ENCODE measurements around the gene SURF1. TPM values are rescaled to one million over a fixed set of nuclear protein-coding genes. Genes with fewer than 3 reads are reported as not detected.

SURF1 gene
- total RNA-seq, 4 donors from 2014 or later = 46.0 to 53.4 (median 49.8) TPM

- peaks cover 0 to 60% of the 10 kb centered on the region in 2 donors for H3K36me3 ChIP-seq
- WGBS, 2 donors (ENCODE audit: low coverage in 1 of 2) = no CpG with 5 or more reads among the region's 7 CpGs
- H3K4me1 ChIP-seq = peaks cover 0 to 15% (median 0%) of the 10 kb centered on the region in 3 donors
- no peak overlapping the region for H3K27ac ChIP-seq
- H3K4me3 ChIP-seq = no peak overlapping the region
- no peaks in the 10 kb centered on the region for H3K27me3 ChIP-seq
- no peak for TF ChIP-seq POLR2AphosphoS5 (IDR thresholded peaks at IDR 0.05)
- TF ChIP-seq CTCF (IDR thresholded peaks at IDR 0.05) = no peak
- TF ChIP-seq POLR2A (IDR thresholded peaks at IDR 0.05) = no peak
- TF ChIP-seq EP300 (IDR thresholded peaks at IDR 0.05) = no peak
- H3K9me3 ChIP-seq = no peaks in the 10 kb centered on the region
- no peak for ATAC-seq
Measured at GRCh38 chr9:133402689-133403088, 46.4 kb upstream of the SURF1 start.

- Histone ChIP-seq H3K36me3 (peaks cover 0 to 49% of the 10 kb centered on the region in 2 donors), H3K4me3 (no peak overlapping the region), H3K9me3 (no peaks in the 10 kb centered on the region), H3K27ac (no peak overlapping the region), H3K4me1 (peaks cover 0 to 7% (median 0%) of the 10 kb centered on the region in 3 donors), H3K27me3 (peaks cover 5% of the 10 kb centered on the region)
- TF ChIP-seq CTCF (IDR thresholded peaks at IDR 0.05) = no peak
- no peak for TF ChIP-seq POLR2A (IDR thresholded peaks at IDR 0.05)
- no peak for TF ChIP-seq POLR2AphosphoS5 (IDR thresholded peaks at IDR 0.05)
- TF ChIP-seq EP300 (IDR thresholded peaks at IDR 0.05) = no peak
- WGBS, 2 donors (ENCODE audit: low coverage in 1 of 2) = 68% methylated on average over 2 of the region's 6 CpGs; no CpG with 5 or more reads in 1 of the 2 donors
- ATAC-seq = no peak
Measured at GRCh38 chr9:133401588-133401987, 45.3 kb upstream of the SURF1 start.

GRCh38 chr9:133400292-133400691, 44.0 kb upstream of the SURF1 start:
- ATAC-seq = no peak
- H3K4me3 ChIP-seq = no peak overlapping the region
- no peak overlapping the region for H3K27ac ChIP-seq
- H3K27me3 ChIP-seq = peaks cover 18% of the 10 kb centered on the region
- H3K9me3 ChIP-seq = no peaks in the 10 kb centered on the region
- WGBS, 2 donors (ENCODE audit: low coverage in 1 of 2) = no CpG with 5 or more reads among the region's 12 CpGs
- TF ChIP-seq POLR2A (IDR thresholded peaks at IDR 0.05) = no peak
- TF ChIP-seq CTCF (IDR thresholded peaks at IDR 0.05) = no peak
- TF ChIP-seq POLR2AphosphoS5 (IDR thresholded peaks at IDR 0.05) = no peak
- no peak for TF ChIP-seq EP300 (IDR thresholded peaks at IDR 0.05)
- peaks cover 0 to 36% of the 10 kb centered on the region in 2 donors for H3K36me3 ChIP-seq
- no peaks in the 10 kb centered on the region for H3K4me1 ChIP-seq

- Histone ChIP-seq H3K27ac (no peak overlapping the region), H3K4me1 (no peaks in the 10 kb centered on the region), H3K4me3 (no peak overlapping the region), H3K9me3 (no peaks in the 10 kb centered on the region), H3K36me3 (peaks cover 0 to 21% of the 10 kb centered on the region in 2 donors), H3K27me3 (peaks cover 42% of the 10 kb centered on the region)
- WGBS, 2 donors (ENCODE audit: low coverage in 1 of 2) = 40% methylated on average over 1 of the region's 9 CpGs; no CpG with 5 or more reads in 1 of the 2 donors
- no peak for ATAC-seq
- TF ChIP-seq POLR2A (IDR thresholded peaks at IDR 0.05) (no peak), POLR2AphosphoS5 (IDR thresholded peaks at IDR 0.05) (no peak), EP300 (IDR thresholded peaks at IDR 0.05) (no peak), CTCF (IDR thresholded peaks at IDR 0.05) (no peak)
Measured at GRCh38 chr9:133397895-133398294, 41.6 kb upstream of the SURF1 start.

GRCh38 chr9:133397370-133397769, 41.1 kb upstream of the SURF1 start:
- WGBS, 2 donors (ENCODE audit: low coverage in 1 of 2) = 58 to 79% methylated on average over 2 to 6 of the region's 6 CpGs
- no peaks in the 10 kb centered on the region for H3K9me3 ChIP-seq
- no peak for ATAC-seq
- peaks cover 46% of the 10 kb centered on the region for H3K27me3 ChIP-seq
- H3K4me3 ChIP-seq = no peak overlapping the region
- H3K4me1 ChIP-seq = no peaks in the 10 kb centered on the region
- TF ChIP-seq CTCF (IDR thresholded peaks at IDR 0.05) (no peak), EP300 (IDR thresholded peaks at IDR 0.05) (no peak), POLR2AphosphoS5 (IDR thresholded peaks at IDR 0.05) (no peak), POLR2A (IDR thresholded peaks at IDR 0.05) (no peak)
- H3K36me3 ChIP-seq = peaks cover 0 to 15% of the 10 kb centered on the region in 2 donors
- H3K27ac ChIP-seq = no peak overlapping the region

Data from gastroesophageal sphincter (tissue), 4 donors.